ENCODE measurements around the gene RRP7A. TPM values are rescaled to one million over a fixed set of nuclear protein-coding genes. Genes with fewer than 3 reads are reported as not detected.
"Not testable (repeated sequence)": the region's sequence is repeated elsewhere in the genome, so short reads cannot be mapped to it uniquely, and the experiment has no call there.

Gene RRP7A
- total RNA-seq, 1 donor from 2014 or later: 54.9 TPM

- no peaks in the 10 kb centered on the region for H3K4me1 ChIP-seq (ENCODE audit: insufficient read depth, low read length)
- H4K20me1 ChIP-seq (ENCODE audit: insufficient read depth, low read length): no peaks in the 10 kb centered on the region
- no peak overlapping the region for H3K9ac ChIP-seq (ENCODE audit: low read length)
- no peak overlapping the region for H3K4me2 ChIP-seq (ENCODE audit: low read length)
- H3K27me3 Mint-ChIP-seq (ENCODE audit: low read depth, unreplicated experiment): peaks cover 2% of the 10 kb centered on the region
- H3K4me3 Mint-ChIP-seq (ENCODE audit: unreplicated experiment): no peak overlapping the region
- H3K4me1 Mint-ChIP-seq (ENCODE audit: low read depth, unreplicated experiment): no peaks in the 10 kb centered on the region
- no peak overlapping the region for H3K27ac Mint-ChIP-seq (ENCODE audit: unreplicated experiment)
- no peak overlapping the region for H3K27ac ChIP-seq (ENCODE audit: low read depth, low read length)
- no peaks in the 10 kb centered on the region for H3K36me3 ChIP-seq (ENCODE audit: insufficient read depth, low read length)
- H3K79me2 ChIP-seq (ENCODE audit: insufficient read depth, low read length): no peaks in the 10 kb centered on the region
- TF ChIP-seq EZH2 (IDR thresholded peaks at IDR 0.05; ENCODE audit: insufficient read depth, low read length): no peak
- TF ChIP-seq CTCF (IDR thresholded peaks at IDR 0.05; ENCODE audit: insufficient read depth, low read depth, low read length): no peak
- H3K27me3 ChIP-seq (ENCODE audit: insufficient read depth, low read length): no peaks in the 10 kb centered on the region
- H3K36me3 Mint-ChIP-seq (ENCODE audit: low read depth, unreplicated experiment): no peaks in the 10 kb centered on the region
- H3K9me3 ChIP-seq (ENCODE audit: insufficient read depth, low read depth, low read length): no peaks in the 10 kb centered on the region
- DNase-seq (ENCODE audit: low read depth) (no peak), FAIRE-seq (no peak)
- no peak overlapping the region for H2AFZ ChIP-seq (ENCODE audit: low read depth, low read length)
- H3K9me3 Mint-ChIP-seq (ENCODE audit: unreplicated experiment): no peaks in the 10 kb centered on the region
- H3K4me3 ChIP-seq (ENCODE audit: insufficient read depth, low read depth, low read length): no peak overlapping the region
Observed at GRCh38 chr22:42560381-42560780, 40.8 kb upstream of the RRP7A start.

- no peaks in the 10 kb centered on the region for H3K36me3 ChIP-seq (ENCODE audit: insufficient read depth, low read length)
- H3K4me1 ChIP-seq (ENCODE audit: insufficient read depth, low read length): peaks cover 6% of the 10 kb centered on the region
- TF ChIP-seq CTCF (IDR thresholded peaks at IDR 0.05; ENCODE audit: insufficient read depth, low read depth, low read length): no peak
- no peak for TF ChIP-seq EZH2 (IDR thresholded peaks at IDR 0.05; ENCODE audit: insufficient read depth, low read length)
- no peak for FAIRE-seq
- H3K4me3 ChIP-seq (ENCODE audit: insufficient read depth, low read depth, low read length): peak within 1 kb of the TSS; percentile 72
- no peaks in the 10 kb centered on the region for H4K20me1 ChIP-seq (ENCODE audit: insufficient read depth, low read length)
- H3K4me2 ChIP-seq (ENCODE audit: low read length): peak within 1 kb of the TSS; percentile 99
- H3K27me3 Mint-ChIP-seq (ENCODE audit: low read depth, unreplicated experiment): peaks cover 25% of the 10 kb centered on the region
- no peaks in the 10 kb centered on the region for H3K4me1 Mint-ChIP-seq (ENCODE audit: low read depth, unreplicated experiment)
- peak within 1 kb of the TSS; percentile 81 for H3K4me3 Mint-ChIP-seq (ENCODE audit: unreplicated experiment)
- no peaks in the 10 kb centered on the region for H3K79me2 ChIP-seq (ENCODE audit: insufficient read depth, low read length)
- no peaks in the 10 kb centered on the region for H3K9me3 Mint-ChIP-seq (ENCODE audit: unreplicated experiment)
- no peaks in the 10 kb centered on the region for H3K36me3 Mint-ChIP-seq (ENCODE audit: low read depth, unreplicated experiment)
- H3K27ac Mint-ChIP-seq (ENCODE audit: unreplicated experiment): peak within 1 kb of the TSS; percentile 7
- no peaks in the 10 kb centered on the region for H3K9me3 ChIP-seq (ENCODE audit: insufficient read depth, low read depth, low read length)
- peak; percentile 48 for DNase-seq (ENCODE audit: low read depth)
- peaks cover 9% of the 10 kb centered on the region for H3K27me3 ChIP-seq (ENCODE audit: insufficient read depth, low read length)
- peak within 1 kb of the TSS; percentile 100 for H2AFZ ChIP-seq (ENCODE audit: low read depth, low read length)
- no peak within 1 kb of the TSS for H3K27ac ChIP-seq (ENCODE audit: low read depth, low read length)
- H3K9ac ChIP-seq (ENCODE audit: low read length): peak within 1 kb of the TSS; percentile 72
Observed at GRCh38 chr22:42553475-42554361, 34.1 kb upstream of the RRP7A start, which contains the start of gene SERHL2. Gene SERHL2 (plus strand): TSS chr22:42553956. CDS start chr22:42554021, 65 bp downstream.

GRCh38 chr22:42552294-42552647, 32.7 kb upstream of the RRP7A start:
- not testable (repeated sequence) for H4K20me1 ChIP-seq (ENCODE audit: insufficient read depth, low read length); FAIRE-seq

More at GRCh38 chr22:42552294-42552647, 32.7 kb upstream of the RRP7A start:
- H3K4me1 ChIP-seq (ENCODE audit: insufficient read depth, low read length); H3K4me1 Mint-ChIP-seq (ENCODE audit: low read depth, unreplicated experiment); H3K4me3 Mint-ChIP-seq (ENCODE audit: unreplicated experiment); H2AFZ ChIP-seq (ENCODE audit: low read depth, low read length); H3K79me2 ChIP-seq (ENCODE audit: insufficient read depth, low read length); H3K4me3 ChIP-seq (ENCODE audit: insufficient read depth, low read depth, low read length); H3K9me3 ChIP-seq (ENCODE audit: insufficient read depth, low read depth, low read length); H3K9me3 Mint-ChIP-seq (ENCODE audit: unreplicated experiment); DNase-seq (ENCODE audit: low read depth); H3K27ac ChIP-seq (ENCODE audit: low read depth, low read length); H3K27me3 ChIP-seq (ENCODE audit: insufficient read depth, low read length); H3K36me3 Mint-ChIP-seq (ENCODE audit: low read depth, unreplicated experiment); H3K36me3 ChIP-seq (ENCODE audit: insufficient read depth, low read length); H3K9ac ChIP-seq (ENCODE audit: low read length); H3K27ac Mint-ChIP-seq (ENCODE audit: unreplicated experiment); H3K4me2 ChIP-seq (ENCODE audit: low read length): not testable (repeated sequence)
- H3K27me3 Mint-ChIP-seq (ENCODE audit: low read depth, unreplicated experiment): peaks cover 35% of the 10 kb centered on the region

Data from astrocyte (in vitro differentiated cells and primary cell).